Measurements from ENCODE around the gene CALM3.

DNA sequence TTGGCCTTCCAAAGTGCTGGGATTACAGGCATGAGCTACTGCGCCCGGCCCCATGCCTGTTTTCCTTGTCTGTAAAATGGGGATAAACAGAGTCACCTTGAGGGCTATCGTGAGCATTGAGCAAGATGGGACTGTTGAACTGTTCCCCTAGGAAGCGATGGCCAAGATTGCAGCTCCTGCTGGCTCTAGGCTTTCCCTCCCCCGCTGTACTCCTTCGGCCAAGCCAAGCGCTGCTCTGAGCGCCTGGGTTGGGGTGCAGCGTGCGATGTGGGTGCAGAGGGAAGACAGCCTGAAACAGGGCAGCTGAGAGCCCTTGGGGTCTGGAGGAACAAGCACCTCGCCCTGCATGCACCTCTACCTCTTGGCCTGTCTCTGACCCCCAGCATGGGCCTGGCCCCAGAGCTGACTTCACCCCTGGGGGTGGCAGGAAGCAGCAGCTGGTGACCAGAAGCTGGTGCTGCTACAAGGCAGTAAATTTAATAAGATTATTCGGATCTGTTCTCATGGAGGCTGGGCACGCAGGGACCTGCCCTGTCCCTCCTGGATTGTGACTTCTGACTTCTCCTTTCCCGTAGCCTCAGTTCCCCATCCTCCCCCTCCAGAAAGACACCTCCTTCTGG, 29.6 kb downstream of the CALM3 start:
- TF ChIP-seq, protein P1, sequence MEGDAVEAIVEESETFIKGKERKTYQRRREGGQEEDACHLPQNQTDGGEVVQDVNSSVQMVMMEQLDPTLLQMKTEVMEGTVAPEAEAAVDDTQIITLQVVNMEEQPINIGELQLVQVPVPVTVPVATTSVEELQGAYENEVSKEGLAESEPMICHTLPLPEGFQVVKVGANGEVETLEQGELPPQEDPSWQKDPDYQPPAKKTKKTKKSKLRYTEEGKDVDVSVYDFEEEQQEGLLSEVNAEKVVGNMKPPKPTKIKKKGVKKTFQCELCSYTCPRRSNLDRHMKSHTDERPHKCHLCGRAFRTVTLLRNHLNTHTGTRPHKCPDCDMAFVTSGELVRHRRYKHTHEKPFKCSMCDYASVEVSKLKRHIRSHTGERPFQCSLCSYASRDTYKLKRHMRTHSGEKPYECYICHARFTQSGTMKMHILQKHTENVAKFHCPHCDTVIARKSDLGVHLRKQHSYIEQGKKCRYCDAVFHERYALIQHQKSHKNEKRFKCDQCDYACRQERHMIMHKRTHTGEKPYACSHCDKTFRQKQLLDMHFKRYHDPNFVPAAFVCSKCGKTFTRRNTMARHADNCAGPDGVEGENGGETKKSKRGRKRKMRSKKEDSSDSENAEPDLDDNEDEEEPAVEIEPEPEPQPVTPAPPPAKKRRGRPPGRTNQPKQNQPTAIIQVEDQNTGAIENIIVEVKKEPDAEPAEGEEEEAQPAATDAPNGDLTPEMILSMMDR (IDR thresholded peaks at IDR 0.05; ENCODE audit: extremely low read depth in 1 of 2, insufficient read depth in 1 of 2, low read depth in 1 of 2, low read length in 2 of 2) = no peak
- TF ChIP-seq POLR2AphosphoS5 (IDR thresholded peaks at IDR 0.05; ENCODE audit: insufficient read depth, low read depth, low read length) (no peak), POLR2A (IDR thresholded peaks at IDR 0.05; ENCODE audit: low read depth, low read length) (no peak), EZH2 (IDR thresholded peaks at IDR 0.05; ENCODE audit: borderline replicate concordance, low read depth, low read length, severe bottlenecking) (no peak), FOS (IDR thresholded peaks at IDR 0.05; ENCODE audit: borderline replicate concordance, insufficient read depth, low read length) (no peak), MYC (IDR thresholded peaks at IDR 0.05; ENCODE audit: low read depth, low read length) (no peak), JUN (IDR thresholded peaks at IDR 0.05; ENCODE audit: borderline replicate concordance, insufficient read depth, insufficient read length, low read depth) (no peak)
- TF ChIP-seq, protein P2, sequence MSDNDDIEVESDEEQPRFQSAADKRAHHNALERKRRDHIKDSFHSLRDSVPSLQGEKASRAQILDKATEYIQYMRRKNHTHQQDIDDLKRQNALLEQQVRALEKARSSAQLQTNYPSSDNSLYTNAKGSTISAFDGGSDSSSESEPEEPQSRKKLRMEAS (IDR thresholded peaks at IDR 0.05; ENCODE audit: insufficient read depth, insufficient read length) = no peak
